ENCODE results near the gene SH3PXD2B.

DNA sequence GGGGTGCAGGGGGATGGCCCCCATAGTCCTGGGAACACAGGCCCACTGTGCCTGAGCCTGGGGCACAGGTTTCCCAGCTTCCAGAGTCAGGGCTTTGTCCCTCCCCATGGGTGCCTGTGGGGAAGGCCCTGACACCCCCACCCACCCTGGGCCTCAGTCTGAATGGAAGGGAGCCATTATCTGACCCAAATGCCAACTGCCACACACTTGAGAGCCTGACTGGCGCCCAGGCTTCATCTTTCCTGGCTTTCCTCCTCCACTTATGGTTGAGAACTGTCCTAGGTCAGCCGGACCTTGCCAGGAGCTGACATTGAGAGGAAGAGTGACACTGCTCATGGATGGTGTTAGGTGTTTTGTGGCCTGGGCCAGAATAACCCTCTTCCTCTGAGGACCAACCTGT is 24.0 kb downstream of the SH3PXD2B start:
- TF ChIP-seq ZFX (IDR thresholded peaks at IDR 0.05; ENCODE audit: borderline replicate concordance) = no peak
- TF ChIP-seq, protein P1, sequence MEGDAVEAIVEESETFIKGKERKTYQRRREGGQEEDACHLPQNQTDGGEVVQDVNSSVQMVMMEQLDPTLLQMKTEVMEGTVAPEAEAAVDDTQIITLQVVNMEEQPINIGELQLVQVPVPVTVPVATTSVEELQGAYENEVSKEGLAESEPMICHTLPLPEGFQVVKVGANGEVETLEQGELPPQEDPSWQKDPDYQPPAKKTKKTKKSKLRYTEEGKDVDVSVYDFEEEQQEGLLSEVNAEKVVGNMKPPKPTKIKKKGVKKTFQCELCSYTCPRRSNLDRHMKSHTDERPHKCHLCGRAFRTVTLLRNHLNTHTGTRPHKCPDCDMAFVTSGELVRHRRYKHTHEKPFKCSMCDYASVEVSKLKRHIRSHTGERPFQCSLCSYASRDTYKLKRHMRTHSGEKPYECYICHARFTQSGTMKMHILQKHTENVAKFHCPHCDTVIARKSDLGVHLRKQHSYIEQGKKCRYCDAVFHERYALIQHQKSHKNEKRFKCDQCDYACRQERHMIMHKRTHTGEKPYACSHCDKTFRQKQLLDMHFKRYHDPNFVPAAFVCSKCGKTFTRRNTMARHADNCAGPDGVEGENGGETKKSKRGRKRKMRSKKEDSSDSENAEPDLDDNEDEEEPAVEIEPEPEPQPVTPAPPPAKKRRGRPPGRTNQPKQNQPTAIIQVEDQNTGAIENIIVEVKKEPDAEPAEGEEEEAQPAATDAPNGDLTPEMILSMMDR (IDR thresholded peaks at IDR 0.05) = no peak

Measured in 22Rv1 (cell line).